Stimulated activated CD8-positive, alpha-beta memory T cell treated with anti-CD3 and anti-CD28 coated beads, Interleukin-15, amount 100 ng/mL, for 4 hours (primary cell): ENCODE measurements around the gene SLC43A2.
"Not testable (repeated sequence)": the region's sequence is repeated elsewhere in the genome, so short reads cannot be mapped to it uniquely, and the experiment has no call there.

Experiments used
- DNase-seq, 2 donors: peaks; one replicate each; pipeline ENCODE4 v3.0.0-alpha.2; 2020; ENCODE audit warnings: low read depth in 2 of 2

SLC43A2 gene

GRCh38 chr17:1590029-1590746 is 38.4 kb downstream of the SLC43A2 start:
- no peak for DNase-seq

GRCh38 chr17:1588821-1589585 is 39.6 kb downstream of the SLC43A2 start:
- DNase-seq: no peak

GRCh38 chr17:1584167-1584566 is 44.5 kb downstream of the SLC43A2 start:
- no peak for DNase-seq

- no peak for DNase-seq
Measured at GRCh38 chr17:1583556-1583955, 45.1 kb downstream of the SLC43A2 start.

- no peak for DNase-seq
Measured at GRCh38 chr17:1582374-1582773, 46.3 kb downstream of the SLC43A2 start.

- no peak for DNase-seq
Measured at GRCh38 chr17:1580979-1581676, 47.5 kb downstream of the SLC43A2 start.

GRCh38 chr17:1578029-1578428 is 50.6 kb downstream of the SLC43A2 start:
- DNase-seq: no peak

GRCh38 chr17:1577583-1578013 is 51.0 kb downstream of the SLC43A2 start:
- no peak for DNase-seq

GRCh38 chr17:1577182-1577581 is 51.5 kb downstream of the SLC43A2 start:
- no peak for DNase-seq

GRCh38 chr17:1576500-1576899 is 52.1 kb downstream of the SLC43A2 start:
- no peak for DNase-seq

- DNase-seq: no peak
Measured at GRCh38 chr17:1574697-1575471, 53.8 kb downstream of the SLC43A2 start.

GRCh38 chr17:1573932-1574696 is 54.5 kb downstream of the SLC43A2 start:
- DNase-seq: no peak

GRCh38 chr17:1572646-1573045 is 56.0 kb downstream of the SLC43A2 start:
- not testable (repeated sequence) for DNase-seq

- DNase-seq: no peak
Measured at GRCh38 chr17:1571341-1571704, 57.3 kb downstream of the SLC43A2 start.

GRCh38 chr17:1568950-1569810 is 59.5 kb downstream of the SLC43A2 start:
- DNase-seq: no peak

GRCh38 chr17:1566505-1567199 is 62.0 kb downstream of the SLC43A2 start:
- no peak for DNase-seq

- no peak for DNase-seq
Measured at GRCh38 chr17:1565877-1566276, 62.8 kb downstream of the SLC43A2 start.

GRCh38 chr17:1563786-1564613 is 64.6 kb downstream of the SLC43A2 start:
- no peak for DNase-seq

GRCh38 chr17:1563471-1563785 is 65.2 kb downstream of the SLC43A2 start:
- DNase-seq: not testable (repeated sequence)
